ENCODE measurements around the gene GALNTL6. TPM values are rescaled to one million over a fixed set of nuclear protein-coding genes. Genes with fewer than 3 reads are reported as not detected.

GALNTL6 gene
- total RNA-seq, 4 donors from 2014 or later = not detected

DNA sequence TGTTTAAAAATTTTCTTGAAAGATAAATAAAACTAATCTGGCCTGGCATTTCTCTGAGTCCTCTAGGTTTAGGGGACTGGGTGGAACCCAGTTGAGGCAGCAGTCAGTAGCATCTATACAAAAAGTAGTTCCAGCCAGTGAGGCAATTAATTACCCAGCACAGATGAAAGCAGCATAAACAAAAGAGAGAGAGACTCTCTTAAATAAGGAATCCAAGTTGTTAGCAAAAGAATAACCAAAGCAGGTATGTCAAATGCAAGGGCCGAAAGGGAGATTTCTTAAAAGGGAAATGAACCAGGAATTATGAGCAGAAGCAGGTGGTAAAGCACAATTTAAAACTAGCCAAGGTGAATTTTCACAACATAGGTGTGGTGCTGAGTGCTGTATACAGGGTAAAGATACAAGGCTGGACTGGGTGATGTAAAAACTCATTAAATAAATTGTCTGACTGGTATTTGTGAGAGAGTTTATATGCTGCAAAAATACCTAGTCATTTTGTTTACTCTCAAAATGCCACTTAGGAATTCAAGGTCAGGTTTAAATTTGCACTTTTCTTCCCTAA, 1260.8 kb downstream of the GALNTL6 start:
- TF ChIP-seq, protein P1, sequence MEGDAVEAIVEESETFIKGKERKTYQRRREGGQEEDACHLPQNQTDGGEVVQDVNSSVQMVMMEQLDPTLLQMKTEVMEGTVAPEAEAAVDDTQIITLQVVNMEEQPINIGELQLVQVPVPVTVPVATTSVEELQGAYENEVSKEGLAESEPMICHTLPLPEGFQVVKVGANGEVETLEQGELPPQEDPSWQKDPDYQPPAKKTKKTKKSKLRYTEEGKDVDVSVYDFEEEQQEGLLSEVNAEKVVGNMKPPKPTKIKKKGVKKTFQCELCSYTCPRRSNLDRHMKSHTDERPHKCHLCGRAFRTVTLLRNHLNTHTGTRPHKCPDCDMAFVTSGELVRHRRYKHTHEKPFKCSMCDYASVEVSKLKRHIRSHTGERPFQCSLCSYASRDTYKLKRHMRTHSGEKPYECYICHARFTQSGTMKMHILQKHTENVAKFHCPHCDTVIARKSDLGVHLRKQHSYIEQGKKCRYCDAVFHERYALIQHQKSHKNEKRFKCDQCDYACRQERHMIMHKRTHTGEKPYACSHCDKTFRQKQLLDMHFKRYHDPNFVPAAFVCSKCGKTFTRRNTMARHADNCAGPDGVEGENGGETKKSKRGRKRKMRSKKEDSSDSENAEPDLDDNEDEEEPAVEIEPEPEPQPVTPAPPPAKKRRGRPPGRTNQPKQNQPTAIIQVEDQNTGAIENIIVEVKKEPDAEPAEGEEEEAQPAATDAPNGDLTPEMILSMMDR (IDR thresholded peaks at IDR 0.05; ENCODE audit: low read depth) = no peak

DNA sequence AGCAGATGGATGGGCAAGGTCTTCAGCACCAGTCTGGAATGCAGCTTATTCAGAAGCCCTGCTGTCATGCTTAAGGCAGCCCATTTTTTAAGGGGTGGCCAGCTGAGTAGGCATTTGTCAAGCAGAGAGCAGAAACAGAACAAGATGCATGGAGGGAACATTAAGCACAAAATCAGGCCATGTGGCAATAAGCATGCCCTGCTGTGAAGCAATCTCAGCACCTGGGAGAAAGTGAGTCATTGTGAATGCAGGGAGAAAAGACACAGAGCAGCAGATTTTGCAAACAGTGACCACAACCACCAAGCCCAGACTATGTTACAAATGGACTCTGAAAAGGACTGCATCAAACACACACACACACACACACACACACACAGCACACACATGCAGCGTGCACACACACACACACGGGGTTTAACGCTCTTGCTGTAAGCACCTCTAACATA, 1261.3 kb downstream of the GALNTL6 start:
- TF ChIP-seq, protein P1 (IDR thresholded peaks at IDR 0.05; ENCODE audit: low read depth) = no peak

DNA sequence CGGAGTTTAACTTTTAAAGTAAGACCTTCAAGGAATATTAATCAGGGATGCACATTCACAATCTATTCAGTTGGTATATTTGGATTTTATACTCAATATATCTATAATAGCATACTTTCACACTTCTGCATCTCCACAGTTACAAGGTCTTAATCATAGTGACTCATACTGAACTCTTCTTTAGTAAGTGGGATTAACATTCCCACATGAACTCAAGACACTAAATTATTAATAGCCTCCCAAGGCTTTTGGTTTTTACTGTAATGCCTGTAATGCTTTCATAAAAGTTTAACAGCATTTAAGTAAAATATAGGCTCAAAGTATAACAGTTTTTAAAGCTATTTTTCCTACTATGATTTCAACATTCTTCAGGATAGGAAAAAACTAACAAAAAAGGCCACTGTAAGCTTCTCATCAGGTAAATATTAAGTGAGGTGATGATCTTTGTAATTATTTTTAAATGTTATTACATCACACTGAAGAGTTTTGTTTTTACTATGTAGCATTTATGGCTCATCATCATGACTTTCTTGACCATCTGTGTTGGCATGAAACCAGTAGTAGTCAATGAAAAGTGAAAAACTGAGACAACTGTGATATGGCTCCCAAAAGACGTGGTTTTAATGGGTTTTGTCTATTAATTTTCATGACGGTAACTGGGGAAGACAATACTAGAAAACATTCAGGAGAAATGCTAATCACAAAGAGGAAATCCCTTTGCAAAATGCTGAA, 1263.9 kb downstream of the GALNTL6 start:
- TF ChIP-seq, protein P1 (IDR thresholded peaks at IDR 0.05; ENCODE audit: low read depth) = no peak

DNA sequence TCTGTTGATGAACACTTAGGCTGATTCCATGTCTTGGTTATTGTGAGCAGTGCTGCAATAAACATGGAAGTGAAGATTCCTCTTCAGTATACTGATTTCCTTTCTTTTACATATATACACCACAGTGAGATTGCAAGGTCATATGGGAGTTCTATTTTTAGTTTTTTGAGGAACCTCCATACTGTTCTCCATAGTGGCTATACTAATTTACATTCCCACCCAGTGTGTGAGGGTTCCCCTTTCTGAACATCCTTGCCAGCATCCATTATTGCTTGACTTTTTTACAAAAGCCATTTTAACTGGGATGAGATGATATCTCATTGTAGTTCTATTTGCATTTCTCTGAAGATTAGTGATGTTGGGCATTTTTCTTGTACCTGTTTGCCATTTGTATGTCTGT, 1274.9 kb downstream of the GALNTL6 start:
- TF ChIP-seq, protein P1 (IDR thresholded peaks at IDR 0.05; ENCODE audit: low read depth) = no peak
